GM20000 (cell line): ENCODE results near the gene CUL4A.
"Not testable (repeated sequence)": the region's sequence is repeated elsewhere in the genome, so short reads cannot be mapped to it uniquely, and the experiment has no call there.

Experiments
- DNase-seq: peaks from one replicate; pipeline ENCODE4 v3.0.0; 2012; ENCODE audit warnings: low spot score
- CTCF ChIP-seq: IDR thresholded peaks from 2 replicates; pipeline ENCODE4 v1.5.1; 2012; ENCODE audit warnings: mild to moderate bottlenecking, control low read depth; ENCODE audit errors: extremely low read depth, missing control alignments

The CUL4A gene

GRCh38 chr13:113245849-113246796 is 36.7 kb downstream of the CUL4A start:
- TF ChIP-seq CTCF = no peak
- no peak for DNase-seq

- TF ChIP-seq CTCF = no peak
Measured at GRCh38 chr13:113252516-113253095, 43.2 kb downstream of the CUL4A start.

GRCh38 chr13:113257908-113258307 is 48.5 kb downstream of the CUL4A start:
- DNase-seq = not testable (repeated sequence)

More at GRCh38 chr13:113252516-113253095, 43.2 kb downstream of the CUL4A start:
- DNase-seq = no peak

GRCh38 chr13:113258321-113259054 is 49.1 kb downstream of the CUL4A start:
- no peak for DNase-seq
- TF ChIP-seq CTCF = no peak

GRCh38 chr13:113260996-113261395 is 51.6 kb downstream of the CUL4A start:
- DNase-seq = no peak
- no peak for TF ChIP-seq CTCF

GRCh38 chr13:113263016-113263415 is 53.6 kb downstream of the CUL4A start:
- DNase-seq = not testable (repeated sequence)

GRCh38 chr13:113267642-113268405 is 58.4 kb downstream of the CUL4A start:
- DNase-seq = no peak
- no peak for TF ChIP-seq CTCF
